Tibial nerve (tissue), 4 donors: Measurements from ENCODE around the gene MAPK8IP1. TPM values are rescaled to one million over a fixed set of nuclear protein-coding genes. Genes with fewer than 3 reads are reported as not detected.
"Not testable (repeated sequence)": the region's sequence is repeated elsewhere in the genome, so short reads cannot be mapped to it uniquely, and the experiment has no call there.

Experiments
- DNase-seq, 2 donors: peaks; one replicate each; pipeline ENCODE4 v3.0.0-alpha.2; 2019; ENCODE audit warnings: low spot score in 2 of 2
- H3K27ac ChIP-seq, 4 donors: fragments of 200-600 bp; sonication (generic) in 3 of 4; one replicate each; pipeline ENCODE4 v1.5.1; 2017 to 2019; ENCODE audit warnings: mild to moderate bottlenecking in 1 of 4
- H3K27me3 ChIP-seq, 2 donors: fragments of 200-600 bp; sonication (generic) in 1 of 2; one replicate each; pipeline versions ENCODE4 v1.5.1 to v1.6.0; 2017 to 2019
- H3K36me3 ChIP-seq, 3 donors: fragments of 200-600 bp; sonication (generic); one replicate each; pipeline ENCODE4 v1.5.1; 2018 to 2019
- H3K4me1 ChIP-seq, 4 donors: fragments of 200-600 bp; sonication (generic) in 3 of 4; one replicate each; pipeline ENCODE4 v1.5.1; 2017 to 2019
- H3K4me3 ChIP-seq, 4 donors: fragments of 200-600 bp; sonication (generic) in 3 of 4; one replicate each; pipeline ENCODE4 v1.5.1; 2017 to 2019; ENCODE audit warnings: mild to moderate bottlenecking in 1 of 4, moderate library complexity in 1 of 4
- H3K9me3 ChIP-seq, 4 donors: fragments of 200-600 bp; sonication (generic) in 3 of 4; one replicate each; pipeline ENCODE4 v1.5.1; 2017 to 2019
- EP300 ChIP-seq, 2 donors: sonication (generic); formaldehyde crosslinking; IDR thresholded peaks; one replicate each; pipeline ENCODE4 v1.6.1; 2017; ENCODE audit warnings: antibody characterized with exemption in 2 of 2, mild to moderate bottlenecking in 1 of 2
- POLR2A ChIP-seq, 2 donors: fragments of 450-650 bp; IDR thresholded peaks; one replicate each; pipeline ENCODE4 v1.6.1; 2017; ENCODE audit warnings: antibody characterized with exemption in 2 of 2, mild to moderate bottlenecking in 2 of 2, moderate library complexity in 2 of 2
- WGBS, 2 donors: methylation state at CpG; one replicate each; pipeline ENCODE4 v1.1.5; 2018; 5-methylcytosine and 5-hydroxymethylcytosine counted together
- total RNA-seq, 4 donors: library from RNA; depleted of rRNA; stranded (reverse); fragments of >200 nt; gene quantifications; one replicate each; pipeline ENCODE4 v1.1.0, GENCODE V29; 2016
- TF ChIP-seq, protein P1 (sequence below), 5 experiments: fragments of 200-600 bp in 3 of 5; fragments of 450-650 bp in 2 of 5; sonication (generic) in 3 of 5; IDR thresholded peaks; one replicate each; pipeline ENCODE4 v1.5.1; 2016 to 2019; ENCODE audit warnings: antibody characterized with exemption in 5 of 5, mild to moderate bottlenecking in 3 of 5, moderate library complexity in 2 of 5

Gene MAPK8IP1
- total RNA-seq, 4 donors from 2014 or later, result 165 to 298 (median 230) TPM

- TF ChIP-seq POLR2A (IDR thresholded peaks at IDR 0.05), result peak in 1 of 2 donors; percentile 17
- TF ChIP-seq EP300 (IDR thresholded peaks at IDR 0.05), result peak in 1 of 2 donors; percentile 59
- TF ChIP-seq, protein P1, sequence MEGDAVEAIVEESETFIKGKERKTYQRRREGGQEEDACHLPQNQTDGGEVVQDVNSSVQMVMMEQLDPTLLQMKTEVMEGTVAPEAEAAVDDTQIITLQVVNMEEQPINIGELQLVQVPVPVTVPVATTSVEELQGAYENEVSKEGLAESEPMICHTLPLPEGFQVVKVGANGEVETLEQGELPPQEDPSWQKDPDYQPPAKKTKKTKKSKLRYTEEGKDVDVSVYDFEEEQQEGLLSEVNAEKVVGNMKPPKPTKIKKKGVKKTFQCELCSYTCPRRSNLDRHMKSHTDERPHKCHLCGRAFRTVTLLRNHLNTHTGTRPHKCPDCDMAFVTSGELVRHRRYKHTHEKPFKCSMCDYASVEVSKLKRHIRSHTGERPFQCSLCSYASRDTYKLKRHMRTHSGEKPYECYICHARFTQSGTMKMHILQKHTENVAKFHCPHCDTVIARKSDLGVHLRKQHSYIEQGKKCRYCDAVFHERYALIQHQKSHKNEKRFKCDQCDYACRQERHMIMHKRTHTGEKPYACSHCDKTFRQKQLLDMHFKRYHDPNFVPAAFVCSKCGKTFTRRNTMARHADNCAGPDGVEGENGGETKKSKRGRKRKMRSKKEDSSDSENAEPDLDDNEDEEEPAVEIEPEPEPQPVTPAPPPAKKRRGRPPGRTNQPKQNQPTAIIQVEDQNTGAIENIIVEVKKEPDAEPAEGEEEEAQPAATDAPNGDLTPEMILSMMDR (IDR thresholded peaks at IDR 0.05), result no peak
- peak overlapping the region in 3 of 4 donors; percentile 7 to 67 (median 63) for H3K4me3 ChIP-seq
- H3K27me3 ChIP-seq, result no peaks in the 10 kb centered on the region
- no peak for DNase-seq
- H3K4me1 ChIP-seq, result peaks cover 0 to 44% (median 17%) of the 10 kb centered on the region in 4 donors
- WGBS, 2 donors, result 54 to 88% methylated on average over 6 of the region's 6 CpGs
- H3K9me3 ChIP-seq, result no peaks in the 10 kb centered on the region
- H3K36me3 ChIP-seq, result peaks cover 0 to 41% (median 0%) of the 10 kb centered on the region in 3 donors
- peak overlapping the region; percentile 32 to 90 (median 74) for H3K27ac ChIP-seq
These were observed 16.2 kb downstream of the MAPK8IP1 start for GRCh38 chr11:45901626-45902025.

- Histone ChIP-seq H3K9me3 (no peaks in the 10 kb centered on the region), H3K27ac (peak overlapping the region; percentile 12 to 90 (median 56)), H3K4me3 (no peak overlapping the region), H3K36me3 (peaks cover 0 to 41% (median 0%) of the 10 kb centered on the region in 3 donors), H3K27me3 (no peaks in the 10 kb centered on the region), H3K4me1 (peaks cover 0 to 48% (median 17%) of the 10 kb centered on the region in 4 donors)
- 88 to 90% methylated on average over 43 to 44 of the region's 56 CpGs for WGBS, 2 donors
- no peak for TF ChIP-seq EP300 (IDR thresholded peaks at IDR 0.05)
- TF ChIP-seq, protein P1 (IDR thresholded peaks at IDR 0.05), result no peak
- TF ChIP-seq POLR2A (IDR thresholded peaks at IDR 0.05), result no peak
- no peak for DNase-seq
These were observed 17.3 kb downstream of the MAPK8IP1 start for GRCh38 chr11:45902452-45903380.

DNA sequence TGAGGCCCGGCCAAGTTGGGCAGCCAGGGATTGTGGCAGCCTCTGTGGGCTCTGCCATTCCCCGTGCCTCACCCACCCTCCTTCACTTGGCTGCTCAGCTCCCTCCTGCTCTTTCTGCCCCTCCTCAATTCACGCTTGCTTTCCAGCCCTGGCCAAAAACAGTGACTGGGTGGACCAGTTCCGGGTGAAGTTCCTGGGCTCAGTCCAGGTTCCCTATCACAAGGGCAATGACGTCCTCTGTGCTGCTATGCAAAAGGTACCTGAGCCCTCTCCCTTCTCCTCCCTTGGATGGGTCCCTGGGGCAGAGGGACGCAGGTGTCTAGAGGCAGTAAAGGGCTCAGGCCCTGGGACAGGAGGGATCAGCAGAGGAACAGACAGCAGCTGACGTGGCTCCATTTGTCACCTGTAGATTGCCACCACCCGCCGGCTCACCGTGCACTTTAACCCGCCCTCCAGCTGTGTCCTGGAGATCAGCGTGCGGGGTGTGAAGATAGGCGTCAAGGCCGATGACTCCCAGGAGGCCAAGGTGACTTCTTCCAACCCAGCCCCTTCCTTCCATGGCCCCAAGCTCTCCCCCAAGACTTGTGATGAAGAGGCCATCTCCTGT lies 19.0 kb downstream of the MAPK8IP1 start:
- Histone ChIP-seq H3K36me3 (peaks cover 0 to 47% (median 4%) of the 10 kb centered on the region in 3 donors), H3K27me3 (no peaks in the 10 kb centered on the region), H3K4me3 (no peak overlapping the region), H3K4me1 (peaks cover 0 to 36% (median 11%) of the 10 kb centered on the region in 4 donors), H3K27ac (peak overlapping the region in 2 of 4 donors; percentile 82 to 90), H3K9me3 (no peaks in the 10 kb centered on the region)
- TF ChIP-seq, protein P1 (IDR thresholded peaks at IDR 0.05), result no peak
- TF ChIP-seq POLR2A (IDR thresholded peaks at IDR 0.05) (no peak), EP300 (IDR thresholded peaks at IDR 0.05) (no peak)
- WGBS, 2 donors, result 81 to 91% methylated on average over 13 to 15 of the region's 15 CpGs
- DNase-seq, result no peak

GRCh38 chr11:45905095-45905494 lies 19.6 kb downstream of the MAPK8IP1 start:
- Histone ChIP-seq H3K27ac (peak overlapping the region in 1 of 4 donors; percentile 27), H3K27me3 (no peaks in the 10 kb centered on the region), H3K36me3 (peaks cover 0 to 54% (median 4%) of the 10 kb centered on the region in 3 donors), H3K9me3 (no peaks in the 10 kb centered on the region), H3K4me1 (peaks cover 0 to 33% (median 9%) of the 10 kb centered on the region in 4 donors), H3K4me3 (no peak overlapping the region)
- WGBS, 2 donors, result 91 to 95% methylated on average over 17 to 19 of the region's 19 CpGs
- DNase-seq, result no peak
- TF ChIP-seq EP300 (IDR thresholded peaks at IDR 0.05), result no peak
- TF ChIP-seq POLR2A (IDR thresholded peaks at IDR 0.05), result no peak
- TF ChIP-seq, protein P1 (IDR thresholded peaks at IDR 0.05), result no peak

DNA sequence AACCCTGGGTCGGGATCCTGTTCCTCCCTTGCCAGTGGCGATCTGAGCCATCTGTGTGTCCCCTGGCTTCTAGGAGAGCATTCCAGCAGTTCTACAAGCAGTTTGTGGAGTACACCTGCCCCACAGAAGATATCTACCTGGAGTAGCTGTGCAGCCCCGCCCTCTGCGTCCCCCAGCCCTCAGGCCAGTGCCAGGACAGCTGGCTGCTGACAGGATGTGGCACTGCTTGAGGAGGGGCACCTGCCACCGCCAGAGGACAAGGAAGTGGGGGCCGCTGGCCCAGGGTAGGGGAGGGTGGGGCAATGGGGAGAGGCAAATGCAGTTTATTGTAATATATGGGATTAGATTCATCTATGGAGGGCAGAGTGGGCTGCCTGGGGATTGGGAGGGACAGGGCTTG lies 20.1 kb downstream of the MAPK8IP1 start:
- WGBS, 2 donors, result 82 to 94% methylated on average over 6 of the region's 6 CpGs
- peak overlapping the region in 1 of 4 donors; percentile 27 for H3K27ac ChIP-seq
- peaks cover 0 to 59% (median 4%) of the 10 kb centered on the region in 3 donors for H3K36me3 ChIP-seq
- H3K27me3 ChIP-seq, H3K9me3 ChIP-seq, DNase-seq, H3K4me3 ChIP-seq: not testable (repeated sequence)
- peaks cover 0 to 29% (median 7%) of the 10 kb centered on the region in 4 donors for H3K4me1 ChIP-seq
